ENCODE measurements around the gene GTF2E1. TPM values are rescaled to one million over a fixed set of nuclear protein-coding genes. Genes with fewer than 3 reads are reported as not detected.

The GTF2E1 gene
- total and polyA plus RNA-seq, 2 donors (not counting 1 experiment from before 2014, with no cell fraction given), result 6.0 to 24.7 TPM

DNA sequence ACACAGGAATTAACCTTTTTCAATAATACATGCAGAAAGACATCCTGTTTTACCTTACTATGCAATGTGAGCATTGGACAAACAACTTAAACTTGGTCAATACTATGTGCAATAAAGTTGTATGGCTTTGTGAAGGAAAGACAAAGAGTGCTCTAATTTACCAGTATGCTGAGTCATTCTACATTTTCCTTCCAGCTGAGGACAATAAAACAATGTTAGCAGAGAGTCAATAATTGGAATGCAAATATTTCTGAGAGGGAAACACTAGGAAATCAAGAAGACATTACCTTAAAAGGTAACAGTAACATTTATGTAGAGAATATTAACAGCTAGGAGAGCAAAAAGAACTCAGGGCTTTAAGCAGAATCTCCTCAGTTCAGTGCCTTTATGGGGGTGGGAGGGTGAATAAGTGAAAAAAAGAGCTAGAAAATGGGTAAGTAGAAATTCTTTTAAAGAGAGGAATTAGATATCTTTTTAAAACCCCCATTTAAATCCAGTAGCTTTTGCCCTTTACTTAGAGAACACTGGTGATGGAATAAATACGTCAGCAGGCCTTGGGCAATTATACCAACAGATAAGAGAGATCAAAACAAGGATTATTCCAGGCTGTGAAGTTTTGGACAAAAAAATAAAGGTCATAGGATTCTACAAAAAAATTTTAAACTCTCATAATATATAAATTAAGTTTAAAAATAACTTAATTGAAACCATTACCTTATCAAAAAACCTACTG lies 48.9 kb upstream of the GTF2E1 start:
- DNase-seq, result no peak
- H3K36me3 ChIP-seq (replicated peaks in 1 of 2; ENCODE audit: control extremely low read depth in 1 of 2, control insufficient read depth in 1 of 2, extremely low read depth in 1 of 2, insufficient read depth in 2 of 2, low read length in 1 of 2), result peaks cover 4 to 12% of the 10 kb centered on the region in 2 experiments
- WGBS (ENCODE audit: insufficient coverage), result no CpG with 5 or more reads among the region's 1 CpG
- ATAC-seq (ENCODE audit: low read depth), result no peak
- Mint-ChIP-seq H3K27ac (no peak overlapping the region), H3K4me3 (no peak overlapping the region), H3K9me3 (ENCODE audit: insufficient read depth) (no peaks in the 10 kb centered on the region), H3K27me3 (no peaks in the 10 kb centered on the region), H3K4me1 (peaks cover 9% of the 10 kb centered on the region)
- H3K9ac ChIP-seq (ENCODE audit: low read length), result no peak overlapping the region
- H3K4me2 ChIP-seq (replicated peaks; ENCODE audit: low read depth, low read length, poor library complexity, severe bottlenecking), result no peak overlapping the region
- no peak overlapping the region for H2AFZ ChIP-seq (ENCODE audit: insufficient read depth, low read depth, low read length, poor library complexity, severe bottlenecking)
- H3K27ac ChIP-seq (ENCODE audit: low read length in 2 of 2), result no peak overlapping the region
- H3K4me3 ChIP-seq (ENCODE audit: control extremely low read depth in 1 of 5, extremely low read depth in 1 of 5, insufficient read depth in 1 of 5, low read depth in 2 of 5, low read length in 4 of 5), result no peak overlapping the region
- intact Hi-C loops (cut with micrococcal nuclease), result no loop called here
- H3K79me2 ChIP-seq (ENCODE audit: control insufficient read depth, insufficient read depth, low read length), result no peaks in the 10 kb centered on the region
- no peaks in the 10 kb centered on the region for H3K9me3 ChIP-seq (ENCODE audit: control extremely low read depth in 1 of 3, control insufficient read depth in 2 of 3, insufficient read depth in 1 of 3, low read length in 2 of 3)
- POLR2A ChIA-PET, result no interaction called here
- peaks cover under 1 to 3% of the 10 kb centered on the region in 2 donors for H3K4me1 ChIP-seq (ENCODE audit: control insufficient read depth in 2 of 2, insufficient read depth in 2 of 2, low read length in 2 of 2)
- CTCF ChIA-PET, result interaction anchor here (1.1 kb wide), 1 partner anchor 15 kb away, joined by 4 read pairs; no protein-coding TSS in a partner anchor
- no peaks in the 10 kb centered on the region for H4K20me1 ChIP-seq (ENCODE audit: control insufficient read depth, insufficient read depth, low read length, poor library complexity, severe bottlenecking)
- H3K27me3 ChIP-seq (replicated peaks in 1 of 4; ENCODE audit: control extremely low read depth in 1 of 4, control insufficient read depth in 3 of 4, insufficient read depth in 4 of 4, low read length in 3 of 4), result no peaks in the 10 kb centered on the region
- TF ChIP-seq, protein P1, sequence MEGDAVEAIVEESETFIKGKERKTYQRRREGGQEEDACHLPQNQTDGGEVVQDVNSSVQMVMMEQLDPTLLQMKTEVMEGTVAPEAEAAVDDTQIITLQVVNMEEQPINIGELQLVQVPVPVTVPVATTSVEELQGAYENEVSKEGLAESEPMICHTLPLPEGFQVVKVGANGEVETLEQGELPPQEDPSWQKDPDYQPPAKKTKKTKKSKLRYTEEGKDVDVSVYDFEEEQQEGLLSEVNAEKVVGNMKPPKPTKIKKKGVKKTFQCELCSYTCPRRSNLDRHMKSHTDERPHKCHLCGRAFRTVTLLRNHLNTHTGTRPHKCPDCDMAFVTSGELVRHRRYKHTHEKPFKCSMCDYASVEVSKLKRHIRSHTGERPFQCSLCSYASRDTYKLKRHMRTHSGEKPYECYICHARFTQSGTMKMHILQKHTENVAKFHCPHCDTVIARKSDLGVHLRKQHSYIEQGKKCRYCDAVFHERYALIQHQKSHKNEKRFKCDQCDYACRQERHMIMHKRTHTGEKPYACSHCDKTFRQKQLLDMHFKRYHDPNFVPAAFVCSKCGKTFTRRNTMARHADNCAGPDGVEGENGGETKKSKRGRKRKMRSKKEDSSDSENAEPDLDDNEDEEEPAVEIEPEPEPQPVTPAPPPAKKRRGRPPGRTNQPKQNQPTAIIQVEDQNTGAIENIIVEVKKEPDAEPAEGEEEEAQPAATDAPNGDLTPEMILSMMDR (IDR thresholded peaks at IDR 0.05), result no peak
- TF ChIP-seq EZH2 (IDR thresholded peaks at IDR 0.05; ENCODE audit: borderline replicate concordance, insufficient read depth, low read depth, low read length, poor library complexity, severe bottlenecking), result no peak

DNA sequence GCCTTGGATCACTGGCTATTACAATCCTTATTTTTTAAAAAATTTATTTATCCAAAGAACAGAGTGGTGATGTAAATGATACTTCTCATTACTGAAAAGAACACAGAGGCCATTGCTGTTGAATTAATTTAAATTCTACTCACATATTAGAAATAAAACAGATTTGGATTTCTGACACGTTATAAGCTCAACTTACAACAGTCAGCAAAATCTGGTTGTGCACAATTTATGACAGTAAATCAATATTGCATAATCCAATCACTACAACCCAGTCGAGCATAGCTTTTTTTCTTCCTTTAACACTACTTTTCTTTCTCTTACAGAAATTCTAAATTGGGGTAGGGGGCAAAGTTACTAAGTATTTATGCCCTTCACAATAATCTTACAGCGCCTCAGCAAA lies 43.2 kb upstream of the GTF2E1 start:
- ATAC-seq (ENCODE audit: low read depth), result no peak
- H3K27ac ChIP-seq (ENCODE audit: low read length in 2 of 2), result no peak overlapping the region
- no CpG with 5 or more reads among the region's 3 CpGs for WGBS (ENCODE audit: insufficient coverage)
- Mint-ChIP-seq H3K27ac (no peak overlapping the region), H3K9me3 (ENCODE audit: insufficient read depth) (peaks cover 3% of the 10 kb centered on the region), H3K4me1 (no peaks in the 10 kb centered on the region), H3K4me3 (no peak overlapping the region), H3K27me3 (no peaks in the 10 kb centered on the region)
- H3K4me3 ChIP-seq (ENCODE audit: control extremely low read depth in 1 of 5, extremely low read depth in 1 of 5, insufficient read depth in 1 of 5, low read depth in 2 of 5, low read length in 4 of 5), result no peak overlapping the region
- H4K20me1 ChIP-seq (ENCODE audit: control insufficient read depth, insufficient read depth, low read length, poor library complexity, severe bottlenecking), result no peaks in the 10 kb centered on the region
- H3K36me3 ChIP-seq (replicated peaks in 1 of 2; ENCODE audit: control extremely low read depth in 1 of 2, control insufficient read depth in 1 of 2, extremely low read depth in 1 of 2, insufficient read depth in 2 of 2, low read length in 1 of 2), result peaks cover 0 to 22% of the 10 kb centered on the region in 2 experiments
- DNase-seq, result no peak
- ChIA-PET POLR2A (no interaction called here), CTCF (no interaction called here)
- H3K27me3 ChIP-seq (replicated peaks in 1 of 4; ENCODE audit: control extremely low read depth in 1 of 4, control insufficient read depth in 3 of 4, insufficient read depth in 4 of 4, low read length in 3 of 4), result no peaks in the 10 kb centered on the region
- H3K79me2 ChIP-seq (ENCODE audit: control insufficient read depth, insufficient read depth, low read length), result no peaks in the 10 kb centered on the region
- H3K4me1 ChIP-seq (ENCODE audit: control insufficient read depth in 2 of 2, insufficient read depth in 2 of 2, low read length in 2 of 2), result no peaks in the 10 kb centered on the region
- TF ChIP-seq EZH2 (IDR thresholded peaks at IDR 0.05; ENCODE audit: borderline replicate concordance, insufficient read depth, low read depth, low read length, poor library complexity, severe bottlenecking), result no peak
- TF ChIP-seq, protein P1 (IDR thresholded peaks at IDR 0.05), result no peak
- intact Hi-C loops (cut with micrococcal nuclease), result no loop called here
- no peak overlapping the region for H3K4me2 ChIP-seq (replicated peaks; ENCODE audit: low read depth, low read length, poor library complexity, severe bottlenecking)
- H2AFZ ChIP-seq (ENCODE audit: insufficient read depth, low read depth, low read length, poor library complexity, severe bottlenecking), result no peak overlapping the region
- no peak overlapping the region for H3K9ac ChIP-seq (ENCODE audit: low read length)
- H3K9me3 ChIP-seq (ENCODE audit: control extremely low read depth in 1 of 3, control insufficient read depth in 2 of 3, insufficient read depth in 1 of 3, low read length in 2 of 3), result no peaks in the 10 kb centered on the region

All from B cell (primary cell).